HCT116 (cell line): Measurements from ENCODE around the gene ZC4H2.

Experiments used
- CBX3 ChIP-seq: IDR thresholded peaks from 2 replicates; pipeline ENCODE4 v1.6.1; 2012; ENCODE audit warnings: low read depth
- CEBPB ChIP-seq: IDR thresholded peaks from 2 replicates; pipeline ENCODE4 v1.6.1; 2012; ENCODE audit warnings: low read depth
- EZH2phosphoT487 ChIP-seq: fragments of 200-600 bp; IDR thresholded peaks from 2 replicates; pipeline ENCODE4 v1.6.1; 2018; ENCODE audit warnings: antibody characterized with exemption, borderline replicate concordance
- POLR2A ChIP-seq: IDR thresholded peaks from 2 replicates; pipeline ENCODE4 v1.7.0; 2011; ENCODE audit warnings: borderline replicate concordance; ENCODE audit not compliant: insufficient read depth, insufficient read length; ENCODE audit errors: extremely low read depth
- POLR2AphosphoS5 ChIP-seq: IDR thresholded peaks from 2 replicates; pipeline ENCODE4 v1.6.1; 2011; ENCODE audit warnings: mild to moderate bottlenecking, low read depth, low read length, moderate library complexity
- RAD21 ChIP-seq: IDR thresholded peaks from 2 replicates; pipeline ENCODE4 v1.6.1; 2012; ENCODE audit warnings: low read depth, mild to moderate bottlenecking
- SP1 ChIP-seq: IDR thresholded peaks from 2 replicates; pipeline ENCODE4 v1.6.1; 2012; ENCODE audit warnings: low read depth
- TCF7L2 ChIP-seq: IDR thresholded peaks from 2 replicates; pipeline ENCODE4 v1.7.0; 2011; ENCODE audit warnings: borderline replicate concordance, inconsistent platforms; ENCODE audit not compliant: insufficient read depth, insufficient read length; ENCODE audit errors: extremely low read depth
- ZFX ChIP-seq: fragments of 450-650 bp; IDR thresholded peaks from 2 replicates; pipeline ENCODE4 v1.6.1; 2017
- ZNF274 ChIP-seq: fragments of 200-500 bp; sonication (Bioruptor generic); IDR thresholded peaks from 2 replicates; pipeline ENCODE4 v1.6.1; 2014; ENCODE audit warnings: mild to moderate bottlenecking, low read depth, low read length, inconsistent platforms
- TF ChIP-seq, protein P1 (sequence below), 3 experiments: fragments of 200-600 bp in 1 of 3; sonication (generic) in 1 of 3; IDR thresholded peaks in 2 of 3; conservative IDR thresholded peaks in 1 of 3; 2 replicates each; pipeline ENCODE4 v1.5.1; 2012 to 2017; ENCODE audit warnings: low read depth in 2 of 3, low read length in 2 of 3, antibody characterized with exemption in 1 of 3, borderline replicate concordance in 1 of 3, control low read depth in 1 of 3, mild to moderate bottlenecking in 1 of 3, mixed read lengths in 1 of 3, mixed run types in 1 of 3, moderate library complexity in 1 of 3; ENCODE audit not compliant: insufficient read depth in 1 of 3

GRCh38 chrX:64994131-64994798 lies 18.0 kb upstream of the ZC4H2 start:
- TF ChIP-seq, protein P1, sequence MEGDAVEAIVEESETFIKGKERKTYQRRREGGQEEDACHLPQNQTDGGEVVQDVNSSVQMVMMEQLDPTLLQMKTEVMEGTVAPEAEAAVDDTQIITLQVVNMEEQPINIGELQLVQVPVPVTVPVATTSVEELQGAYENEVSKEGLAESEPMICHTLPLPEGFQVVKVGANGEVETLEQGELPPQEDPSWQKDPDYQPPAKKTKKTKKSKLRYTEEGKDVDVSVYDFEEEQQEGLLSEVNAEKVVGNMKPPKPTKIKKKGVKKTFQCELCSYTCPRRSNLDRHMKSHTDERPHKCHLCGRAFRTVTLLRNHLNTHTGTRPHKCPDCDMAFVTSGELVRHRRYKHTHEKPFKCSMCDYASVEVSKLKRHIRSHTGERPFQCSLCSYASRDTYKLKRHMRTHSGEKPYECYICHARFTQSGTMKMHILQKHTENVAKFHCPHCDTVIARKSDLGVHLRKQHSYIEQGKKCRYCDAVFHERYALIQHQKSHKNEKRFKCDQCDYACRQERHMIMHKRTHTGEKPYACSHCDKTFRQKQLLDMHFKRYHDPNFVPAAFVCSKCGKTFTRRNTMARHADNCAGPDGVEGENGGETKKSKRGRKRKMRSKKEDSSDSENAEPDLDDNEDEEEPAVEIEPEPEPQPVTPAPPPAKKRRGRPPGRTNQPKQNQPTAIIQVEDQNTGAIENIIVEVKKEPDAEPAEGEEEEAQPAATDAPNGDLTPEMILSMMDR (IDR thresholded peaks at IDR 0.05 in 2 of 3, conservative IDR thresholded peaks at IDR 0.05 in 1 of 3; ENCODE audit: borderline replicate concordance in 1 of 3, insufficient read depth in 1 of 3, low read depth in 2 of 3, low read length in 2 of 3): no peak
- TF ChIP-seq ZFX: no peak
- TF ChIP-seq POLR2A: no peak
- no peak for TF ChIP-seq EZH2phosphoT487
- TF ChIP-seq SP1: no peak
- TF ChIP-seq TCF7L2: no peak
- no peak for TF ChIP-seq CBX3
- TF ChIP-seq CEBPB: no peak
- no peak for TF ChIP-seq ZNF274
- no peak for TF ChIP-seq POLR2AphosphoS5
- TF ChIP-seq RAD21: no peak
